ENCODE results near the gene SERPINI1. TPM values are rescaled to one million over a fixed set of nuclear protein-coding genes. Genes with fewer than 3 reads are reported as not detected.

The SERPINI1 gene
- total and polyA plus RNA-seq, 9 of the 15 experiments (the other 6 are each of a cell fraction or from before 2014, with no cell fraction given), result 1.6 to 9.9 (median 3.5) TPM

DNA sequence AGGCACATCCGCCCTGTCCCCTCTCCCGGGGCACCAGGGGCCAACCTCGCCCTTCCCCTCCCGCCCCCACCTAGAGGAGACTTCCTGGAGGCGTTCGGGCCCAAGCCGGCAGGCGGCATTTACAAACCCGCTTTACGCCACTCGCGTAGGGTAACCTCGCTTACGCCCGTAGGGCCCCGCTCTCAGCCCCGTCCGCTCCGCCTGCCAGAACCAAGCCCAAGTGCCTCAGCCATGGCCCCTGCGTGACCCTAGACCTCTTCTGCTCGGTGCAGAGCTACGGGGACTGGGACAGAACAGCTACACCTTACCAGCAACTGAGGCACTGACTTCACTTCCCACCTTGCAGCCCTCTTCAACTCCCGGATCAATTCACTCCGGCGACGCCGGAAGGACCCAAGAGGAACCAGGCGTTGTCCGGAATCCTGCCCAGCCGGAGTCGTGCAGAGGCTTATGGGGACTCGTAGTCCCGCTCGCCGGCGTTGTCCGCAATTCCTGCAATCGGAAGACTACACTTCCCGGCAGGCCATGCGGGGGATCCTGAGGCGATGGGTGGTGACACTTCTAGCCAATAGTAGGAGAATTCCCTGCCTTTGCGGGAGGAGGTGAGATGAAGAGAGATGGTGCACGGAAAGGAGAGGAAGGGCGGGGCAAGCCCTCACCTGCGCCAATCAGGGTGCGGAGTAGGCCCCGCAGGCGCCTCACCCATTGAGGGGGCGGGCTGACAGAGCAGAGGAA lies 856 bp upstream of the SERPINI1 start, which contains the start of gene PDCD10 (continued):
- peak; percentile 40; the same call in 1 of the 2 replicates for TF ChIP-seq SPI1 (IDR thresholded peaks at IDR 0.05; ENCODE audit: borderline replicate concordance, low read depth, low read length)
- TF ChIP-seq, protein P1, sequence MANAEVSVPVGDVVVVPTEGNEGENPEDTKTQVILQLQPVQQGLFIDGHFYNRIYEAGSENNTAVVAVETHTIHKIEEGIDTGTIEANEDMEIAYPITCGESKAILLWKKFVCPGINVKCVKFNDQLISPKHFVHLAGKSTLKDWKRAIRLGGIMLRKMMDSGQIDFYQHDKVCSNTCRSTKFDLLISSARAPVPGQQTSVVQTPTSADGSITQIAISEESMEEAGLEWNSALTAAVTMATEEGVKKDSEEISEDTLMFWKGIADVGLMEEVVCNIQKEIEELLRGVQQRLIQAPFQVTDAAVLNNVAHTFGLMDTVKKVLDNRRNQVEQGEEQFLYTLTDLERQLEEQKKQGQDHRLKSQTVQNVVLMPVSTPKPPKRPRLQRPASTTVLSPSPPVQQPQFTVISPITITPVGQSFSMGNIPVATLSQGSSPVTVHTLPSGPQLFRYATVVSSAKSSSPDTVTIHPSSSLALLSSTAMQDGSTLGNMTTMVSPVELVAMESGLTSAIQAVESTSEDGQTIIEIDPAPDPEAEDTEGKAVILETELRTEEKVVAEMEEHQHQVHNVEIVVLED (CRISPR knock-in tag; IDR thresholded peaks at IDR 0.05), result peak; percentile 14; the same call in 1 of the 2 replicates
- TF ChIP-seq, protein P2, sequence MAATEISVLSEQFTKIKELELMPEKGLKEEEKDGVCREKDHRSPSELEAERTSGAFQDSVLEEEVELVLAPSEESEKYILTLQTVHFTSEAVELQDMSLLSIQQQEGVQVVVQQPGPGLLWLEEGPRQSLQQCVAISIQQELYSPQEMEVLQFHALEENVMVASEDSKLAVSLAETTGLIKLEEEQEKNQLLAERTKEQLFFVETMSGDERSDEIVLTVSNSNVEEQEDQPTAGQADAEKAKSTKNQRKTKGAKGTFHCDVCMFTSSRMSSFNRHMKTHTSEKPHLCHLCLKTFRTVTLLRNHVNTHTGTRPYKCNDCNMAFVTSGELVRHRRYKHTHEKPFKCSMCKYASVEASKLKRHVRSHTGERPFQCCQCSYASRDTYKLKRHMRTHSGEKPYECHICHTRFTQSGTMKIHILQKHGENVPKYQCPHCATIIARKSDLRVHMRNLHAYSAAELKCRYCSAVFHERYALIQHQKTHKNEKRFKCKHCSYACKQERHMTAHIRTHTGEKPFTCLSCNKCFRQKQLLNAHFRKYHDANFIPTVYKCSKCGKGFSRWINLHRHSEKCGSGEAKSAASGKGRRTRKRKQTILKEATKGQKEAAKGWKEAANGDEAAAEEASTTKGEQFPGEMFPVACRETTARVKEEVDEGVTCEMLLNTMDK (IDR thresholded peaks at IDR 0.05; ENCODE audit: borderline replicate concordance, insufficient read depth, low read depth, low read length, poor library complexity, severe bottlenecking), result peak; percentile 30
- peak; percentile 86 for TF ChIP-seq SIX5 (IDR thresholded peaks at IDR 0.05; ENCODE audit: borderline replicate concordance in 1 of 2, insufficient read depth in 1 of 2, low read depth in 1 of 2, low read length in 2 of 2)
- TF ChIP-seq TFAM (CRISPR knock-in tag; conservative IDR thresholded peaks at IDR 0.05), result no peak
- peak; percentile 76 for TF ChIP-seq ETV5 (CRISPR knock-in tag; IDR thresholded peaks at IDR 0.05; ENCODE audit: low read depth)
- 0 out of 2 replicates have a peak, but pooled peaks have one; percentile 0 for TF ChIP-seq POLR2AphosphoS2 (IDR thresholded peaks at IDR 0.05; ENCODE audit: low read length)
- TF ChIP-seq PTTG1 (tag; IDR thresholded peaks at IDR 0.05; ENCODE audit: low read depth), result no peak
- no peak for TF ChIP-seq ZNF140 (CRISPR knock-in tag; IDR thresholded peaks at IDR 0.05)
- 0 out of 2 replicates have a peak, but pooled peaks have one; percentile 16 for TF ChIP-seq GTF2F1 (IDR thresholded peaks at IDR 0.05; ENCODE audit: low read depth, low read length)
- no peak for TF ChIP-seq RBM22 (IDR thresholded peaks at IDR 0.05; ENCODE audit: low read depth, low read length, poor library complexity, severe bottlenecking)
- peak; percentile 58 for TF ChIP-seq RBBP5 (IDR thresholded peaks at IDR 0.05; ENCODE audit: borderline replicate concordance, insufficient read depth, low read length, poor library complexity, severe bottlenecking)
- peak; percentile 80 for TF ChIP-seq ELF1 (tag; IDR thresholded peaks at IDR 0.05)
- TF ChIP-seq ZNF41 (CRISPR knock-in tag; conservative IDR thresholded peaks at IDR 0.05), result no peak
- peak; percentile 89 for TF ChIP-seq CTBP1 (IDR thresholded peaks at IDR 0.05; ENCODE audit: borderline replicate concordance)

Measured in K562 (cell line).